OCI-M2 (cell line): ENCODE data around the gene FBXO4.
"Not testable (repeated sequence)": the region's sequence is repeated elsewhere in the genome, so short reads cannot be mapped to it uniquely, and the experiment has no call there.

Source experiments
- DNase-seq: peaks from one replicate; lab custom pipeline; 2025; ENCODE audit not compliant: unreplicated experiment; lab: John Stamatoyannopoulos, UW

FBXO4 gene

DNA sequence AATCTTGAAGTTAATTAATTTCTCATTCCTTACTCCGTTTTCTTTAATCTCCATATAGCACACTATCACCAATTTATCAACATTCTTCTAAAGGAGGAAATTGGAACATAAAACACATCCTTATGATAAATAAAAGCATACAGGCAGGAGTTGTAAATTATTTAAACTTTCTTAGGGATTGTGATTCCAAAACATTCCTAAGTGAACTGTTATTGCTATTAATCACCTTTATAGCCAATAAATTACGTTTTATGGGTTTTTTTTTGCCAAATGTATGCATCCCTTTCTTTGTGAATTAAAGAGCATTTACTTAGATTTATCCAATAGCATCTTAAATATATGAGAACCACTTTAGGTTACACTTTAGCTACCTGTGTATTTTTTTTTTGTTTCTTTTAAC lies 55.3 kb downstream of the FBXO4 start:
- DNase-seq = no peak

- no peak for DNase-seq
Measured at GRCh38 chr5:41980870-41981269, 55.8 kb downstream of the FBXO4 start.

DNA sequence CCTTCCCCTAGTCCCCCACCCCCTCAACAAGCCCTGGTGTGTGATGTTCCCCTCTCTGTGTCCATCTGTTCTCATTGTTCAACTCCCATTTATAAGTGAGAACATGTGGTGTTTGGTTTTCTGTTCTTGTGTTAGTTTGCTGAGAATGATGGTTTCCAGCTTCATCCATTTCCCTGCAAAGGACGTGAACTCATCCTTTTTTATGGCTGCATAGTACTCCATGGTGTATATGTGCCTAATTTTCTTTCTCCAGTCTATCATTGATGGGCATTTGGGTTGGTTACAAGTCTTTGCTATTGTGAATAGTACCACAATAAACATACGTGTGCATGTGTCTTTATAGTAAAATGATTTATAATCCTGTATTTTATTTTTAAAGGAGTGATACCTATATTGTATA lies 57.8 kb downstream of the FBXO4 start:
- not testable (repeated sequence) for DNase-seq

- no peak for DNase-seq
Measured at GRCh38 chr5:41983284-41983683, 58.2 kb downstream of the FBXO4 start.

DNA sequence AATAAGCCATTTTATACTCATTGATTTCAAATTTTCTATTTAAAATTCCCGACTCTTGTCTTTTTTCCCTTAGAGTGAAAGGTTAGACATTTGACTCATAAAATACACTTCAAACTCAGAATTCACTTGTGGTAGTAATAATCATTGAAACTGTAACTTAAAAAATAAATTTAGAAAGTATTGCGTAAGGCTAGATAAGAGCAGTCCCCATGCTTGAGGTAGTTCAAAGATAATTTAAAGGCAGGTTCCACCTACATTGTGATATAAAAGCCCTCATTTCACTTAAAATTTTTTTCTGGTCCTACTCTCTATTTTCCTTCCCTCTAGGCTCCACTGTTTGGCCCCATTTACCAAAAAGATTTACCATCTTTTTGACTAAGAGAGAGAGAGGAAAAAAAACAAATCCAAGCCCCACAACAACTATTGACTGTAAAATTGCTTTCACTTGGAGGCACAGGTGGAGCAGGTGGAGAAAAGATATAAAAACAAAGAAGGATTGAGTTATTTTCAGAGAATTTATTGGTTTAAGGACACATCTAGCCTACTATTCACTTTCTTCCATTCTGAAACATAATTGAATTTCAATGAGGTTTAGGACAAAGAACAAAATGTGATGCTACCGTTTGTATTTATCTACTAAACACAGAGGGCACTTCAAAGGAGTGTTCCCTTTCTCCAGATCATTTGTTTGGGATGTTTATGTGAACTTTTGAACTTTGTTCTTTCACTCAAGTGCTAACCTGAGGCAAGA lies 61.0 kb downstream of the FBXO4 start:
- DNase-seq = no peak
